Neutrophil (primary cell): ENCODE data around the gene PLRG1.

Source experiments
- H3K27ac ChIP-seq: fragments of 200-600 bp; sonication (generic); 2 replicates; pipeline ENCODE4 v1.5.1; 2016; ENCODE audit warnings: mild to moderate bottlenecking, moderate library complexity
- H3K27me3 ChIP-seq: fragments of 200-600 bp; sonication (generic); 2 replicates; pipeline ENCODE4 v1.6.0; 2016; ENCODE audit warnings: mild to moderate bottlenecking
- H3K36me3 ChIP-seq: fragments of 200-600 bp; sonication (generic); 2 replicates; pipeline ENCODE4 v1.5.1; 2017
- H3K4me1 ChIP-seq, 2 experiments: fragments of 200-600 bp in 1 of 2; sonication (generic) in 1 of 2; 1 replicate in 1 of 2; 2 replicates in 1 of 2; pipeline versions ENCODE4 v1.5.1 to v1.6.1; 2013 to 2016; ENCODE audit warnings: low read depth in 1 of 2, low read length in 1 of 2, mild to moderate bottlenecking in 1 of 2, moderate library complexity in 1 of 2; ENCODE audit not compliant: control insufficient read depth in 1 of 2, insufficient read depth in 1 of 2
- H3K4me3 ChIP-seq, 2 experiments: fragments of 200-600 bp in 1 of 2; sonication (generic) in 1 of 2; 1 replicate in 1 of 2; 2 replicates in 1 of 2; pipeline ENCODE4 v1.5.1; 2013 to 2016; ENCODE audit warnings: low read depth in 1 of 2, low read length in 1 of 2, mild to moderate bottlenecking in 1 of 2, moderate library complexity in 1 of 2
- H3K9me3 ChIP-seq: fragments of 200-600 bp; sonication (generic); 2 replicates; pipeline ENCODE4 v1.5.1; 2016
- TF ChIP-seq, protein P1 (sequence below): fragments of 200-600 bp; sonication (generic); IDR thresholded peaks from 2 replicates; pipeline ENCODE4 v1.5.1; 2016; ENCODE audit warnings: antibody characterized with exemption

Gene PLRG1

DNA sequence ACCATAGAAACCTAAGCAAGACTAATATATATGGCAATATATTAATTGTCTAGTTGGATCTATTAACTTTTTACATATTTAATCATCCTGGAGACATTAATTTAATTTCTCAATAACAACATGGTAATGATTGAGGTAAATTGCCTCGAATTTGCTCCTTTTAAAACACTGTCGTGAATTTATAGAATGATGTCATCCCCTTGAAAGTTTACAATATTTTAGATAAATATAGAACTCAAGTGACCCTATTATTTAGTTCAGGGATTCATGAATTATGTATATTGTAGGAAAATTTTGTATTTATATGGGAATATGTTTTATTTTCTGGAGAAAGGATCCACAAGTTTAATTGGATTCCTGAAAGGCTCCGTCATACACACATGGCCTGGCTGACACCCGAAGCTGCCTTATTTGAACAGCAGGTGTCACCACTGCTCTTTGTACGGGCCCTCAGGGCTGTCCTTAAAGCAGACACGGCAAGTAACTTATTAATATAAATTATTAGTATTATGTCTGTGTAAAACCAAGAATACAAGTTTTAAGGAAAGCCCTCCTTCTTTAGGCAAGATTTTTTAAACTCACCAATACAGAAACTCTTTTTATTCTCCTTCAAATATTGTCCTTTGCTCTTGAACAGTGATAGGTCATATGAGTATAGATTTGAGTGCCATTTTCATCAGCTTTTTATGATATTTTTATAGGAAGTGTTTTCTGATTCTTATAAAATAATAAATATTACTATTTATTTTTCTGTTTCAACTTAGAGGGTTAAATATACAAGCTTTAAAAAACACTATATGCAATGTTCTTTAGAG is 1.9 kb upstream of the PLRG1 start:
- peaks cover 11 to 15% of the 10 kb centered on the region in 2 experiments for H3K4me1 ChIP-seq
- H3K9me3 ChIP-seq: no peaks in the 10 kb centered on the region
- TF ChIP-seq, protein P1, sequence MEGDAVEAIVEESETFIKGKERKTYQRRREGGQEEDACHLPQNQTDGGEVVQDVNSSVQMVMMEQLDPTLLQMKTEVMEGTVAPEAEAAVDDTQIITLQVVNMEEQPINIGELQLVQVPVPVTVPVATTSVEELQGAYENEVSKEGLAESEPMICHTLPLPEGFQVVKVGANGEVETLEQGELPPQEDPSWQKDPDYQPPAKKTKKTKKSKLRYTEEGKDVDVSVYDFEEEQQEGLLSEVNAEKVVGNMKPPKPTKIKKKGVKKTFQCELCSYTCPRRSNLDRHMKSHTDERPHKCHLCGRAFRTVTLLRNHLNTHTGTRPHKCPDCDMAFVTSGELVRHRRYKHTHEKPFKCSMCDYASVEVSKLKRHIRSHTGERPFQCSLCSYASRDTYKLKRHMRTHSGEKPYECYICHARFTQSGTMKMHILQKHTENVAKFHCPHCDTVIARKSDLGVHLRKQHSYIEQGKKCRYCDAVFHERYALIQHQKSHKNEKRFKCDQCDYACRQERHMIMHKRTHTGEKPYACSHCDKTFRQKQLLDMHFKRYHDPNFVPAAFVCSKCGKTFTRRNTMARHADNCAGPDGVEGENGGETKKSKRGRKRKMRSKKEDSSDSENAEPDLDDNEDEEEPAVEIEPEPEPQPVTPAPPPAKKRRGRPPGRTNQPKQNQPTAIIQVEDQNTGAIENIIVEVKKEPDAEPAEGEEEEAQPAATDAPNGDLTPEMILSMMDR: peak; percentile 56
- no peaks in the 10 kb centered on the region for H3K27me3 ChIP-seq
- no peak overlapping the region for H3K27ac ChIP-seq
- H3K4me3 ChIP-seq: no peak overlapping the region
- H3K36me3 ChIP-seq: peaks cover 10% of the 10 kb centered on the region

DNA sequence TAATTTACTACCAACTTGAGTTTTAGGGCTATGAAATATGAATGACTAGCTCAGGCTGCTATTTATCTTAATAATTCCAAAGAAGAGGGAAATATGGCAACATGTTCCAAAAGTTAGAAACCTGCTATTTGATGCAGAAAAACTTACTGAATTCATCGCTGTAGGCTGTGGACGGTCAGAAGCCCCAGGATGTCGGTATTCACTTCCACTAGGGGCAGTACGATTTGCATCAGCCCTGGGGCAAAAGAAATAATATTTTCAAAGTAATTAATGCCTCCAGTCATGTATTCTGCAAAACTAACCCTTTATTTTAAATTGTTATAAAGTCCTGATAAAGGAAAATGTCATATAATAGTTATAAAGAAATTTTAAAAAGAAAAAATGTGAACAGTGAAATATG is 4.5 kb downstream of the PLRG1 start:
- Histone ChIP-seq H3K4me3 (no peak overlapping the region), H3K4me1 (peaks cover 11 to 15% of the 10 kb centered on the region in 2 experiments), H3K27me3 (no peaks in the 10 kb centered on the region), H3K27ac (no peak overlapping the region), H3K9me3 (no peaks in the 10 kb centered on the region), H3K36me3 (peaks cover 73% of the 10 kb centered on the region)
- TF ChIP-seq, protein P1: no peak

DNA sequence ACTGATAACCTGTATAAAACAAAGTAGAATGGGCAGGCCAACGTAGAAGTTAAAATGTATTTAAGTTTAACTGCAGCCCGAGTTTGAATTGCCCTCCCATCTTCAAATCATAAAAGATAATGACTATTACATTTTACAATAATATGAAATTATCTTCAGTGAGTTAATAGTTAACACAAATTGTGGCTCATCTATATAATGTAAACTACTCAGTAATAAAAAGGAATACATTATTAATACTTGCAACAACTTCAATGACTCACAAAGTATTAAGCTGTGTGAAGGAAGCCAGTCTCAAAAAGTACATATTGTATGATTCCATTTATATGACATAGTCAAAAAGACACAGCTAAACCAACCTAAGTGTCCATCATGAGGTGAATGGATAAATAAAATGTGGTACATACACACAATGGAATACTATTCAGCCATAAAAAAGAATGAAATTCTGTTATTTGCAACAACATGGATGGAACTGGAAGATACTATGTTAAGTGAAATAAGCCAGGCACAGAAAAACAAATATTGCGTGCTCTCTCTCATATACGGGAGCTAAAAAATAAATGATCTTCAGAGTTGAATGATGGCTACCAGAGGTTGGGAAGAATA is 7.8 kb downstream of the PLRG1 start:
- Histone ChIP-seq H3K9me3 (no peaks in the 10 kb centered on the region), H3K4me1 (no peaks in the 10 kb centered on the region), H3K36me3 (peaks cover 99% of the 10 kb centered on the region), H3K27ac (no peak overlapping the region), H3K27me3 (no peaks in the 10 kb centered on the region), H3K4me3 (no peak overlapping the region)
- TF ChIP-seq, protein P1: no peak

GRCh38 chr4:154534296-154534695 is 15.9 kb downstream of the PLRG1 start:
- H3K27me3 ChIP-seq: peaks cover 22% of the 10 kb centered on the region
- no peaks in the 10 kb centered on the region for H3K4me1 ChIP-seq
- H3K4me3 ChIP-seq: no peak overlapping the region
- TF ChIP-seq, protein P1: no peak
- no peak overlapping the region for H3K27ac ChIP-seq
- H3K9me3 ChIP-seq: no peaks in the 10 kb centered on the region
- peaks cover 42% of the 10 kb centered on the region for H3K36me3 ChIP-seq

GRCh38 chr4:154529728-154530519 is 20.3 kb downstream of the PLRG1 start:
- Histone ChIP-seq H3K36me3 (no peaks in the 10 kb centered on the region), H3K27ac (no peak overlapping the region), H3K4me1 (no peaks in the 10 kb centered on the region), H3K9me3 (no peaks in the 10 kb centered on the region), H3K4me3 (no peak overlapping the region), H3K27me3 (peaks cover 26% of the 10 kb centered on the region)
- TF ChIP-seq, protein P1: no peak
